Karpas-422 (cell line): ENCODE data around the gene HOXC9. TPM values are rescaled to one million over a fixed set of nuclear protein-coding genes. Genes with fewer than 3 reads are reported as not detected.

ENCODE experiments used
- DNase-seq: peaks from one replicate; pipeline ENCODE4 v3.0.0-alpha.2; 2015
- H2AFZ ChIP-seq: fragments of 200-600 bp; sonication (generic); 2 replicates; pipeline ENCODE4 v1.6.1; 2014; ENCODE audit warnings: antibody characterized with exemption, low read length, mixed read lengths
- H3K27ac ChIP-seq: fragments of 200-600 bp; sonication (generic); 2 replicates; pipeline ENCODE4 v1.5.1; 2014; ENCODE audit warnings: mild to moderate bottlenecking, low read length, moderate library complexity
- H3K27me3 ChIP-seq: fragments of 200-600 bp; sonication (generic); 2 replicates; pipeline ENCODE4 v1.6.1; 2014; ENCODE audit warnings: low read length, mixed read lengths
- H3K36me3 ChIP-seq: fragments of 200-600 bp; sonication (generic); 2 replicates; pipeline ENCODE4 v1.6.1; 2014; ENCODE audit warnings: low read length, mixed read lengths; ENCODE audit not compliant: insufficient read depth
- H3K4me1 ChIP-seq: fragments of 200-600 bp; sonication (generic); 2 replicates; pipeline ENCODE4 v1.6.1; 2014; ENCODE audit warnings: mild to moderate bottlenecking, low read length, mixed read lengths
- H3K4me2 ChIP-seq: fragments of 200-600 bp; sonication (generic); 2 replicates; pipeline ENCODE4 v1.6.1; 2014; ENCODE audit warnings: low read length, low read depth, mild to moderate bottlenecking; ENCODE audit not compliant: poor library complexity, severe bottlenecking
- H3K4me3 ChIP-seq: fragments of 200-600 bp; sonication (generic); 2 replicates; pipeline ENCODE4 v1.5.1; 2014; ENCODE audit warnings: mild to moderate bottlenecking, antibody characterized with exemption, low read length, mixed read lengths
- H3K79me2 ChIP-seq: fragments of 200-600 bp; sonication (generic); 2 replicates; pipeline ENCODE4 v1.6.1; 2014; ENCODE audit warnings: mild to moderate bottlenecking, low read length, mixed read lengths
- H3K9ac ChIP-seq: fragments of 200-600 bp; sonication (generic); 2 replicates; pipeline ENCODE4 v1.6.0; 2014; ENCODE audit warnings: low read length
- H3K9me2 ChIP-seq: fragments of 200-600 bp; sonication (generic), shearing (Covaris generic); replicated peaks from 2 replicates; pipeline ENCODE4 v1.6.0; 2014; ENCODE audit warnings: mild to moderate bottlenecking, low read length, moderate library complexity; ENCODE audit not compliant: insufficient read depth
- H3K9me3 ChIP-seq: fragments of 300-700, 200-600 bp; sonication (generic); 2 replicates; pipeline ENCODE4 v1.6.1; 2014; ENCODE audit warnings: low read length, mixed read lengths
- H4K20me1 ChIP-seq: fragments of 200-600 bp; sonication (generic); 2 replicates; pipeline ENCODE4 v1.6.1; 2014; ENCODE audit warnings: mild to moderate bottlenecking, antibody characterized with exemption, low read length, low read depth; ENCODE audit not compliant: insufficient read depth
- total RNA-seq: library from RNA; depleted of rRNA; stranded (reverse); fragments of >200 nt; shearing (Covaris generic); gene quantifications from 2 replicates; pipeline ENCODE4 v1.2.3, GENCODE V29; 2014; ENCODE audit warnings: low replicate concordance

HOXC9 gene
- total RNA-seq, 1 experiment from 2014 or later: not detected

DNA sequence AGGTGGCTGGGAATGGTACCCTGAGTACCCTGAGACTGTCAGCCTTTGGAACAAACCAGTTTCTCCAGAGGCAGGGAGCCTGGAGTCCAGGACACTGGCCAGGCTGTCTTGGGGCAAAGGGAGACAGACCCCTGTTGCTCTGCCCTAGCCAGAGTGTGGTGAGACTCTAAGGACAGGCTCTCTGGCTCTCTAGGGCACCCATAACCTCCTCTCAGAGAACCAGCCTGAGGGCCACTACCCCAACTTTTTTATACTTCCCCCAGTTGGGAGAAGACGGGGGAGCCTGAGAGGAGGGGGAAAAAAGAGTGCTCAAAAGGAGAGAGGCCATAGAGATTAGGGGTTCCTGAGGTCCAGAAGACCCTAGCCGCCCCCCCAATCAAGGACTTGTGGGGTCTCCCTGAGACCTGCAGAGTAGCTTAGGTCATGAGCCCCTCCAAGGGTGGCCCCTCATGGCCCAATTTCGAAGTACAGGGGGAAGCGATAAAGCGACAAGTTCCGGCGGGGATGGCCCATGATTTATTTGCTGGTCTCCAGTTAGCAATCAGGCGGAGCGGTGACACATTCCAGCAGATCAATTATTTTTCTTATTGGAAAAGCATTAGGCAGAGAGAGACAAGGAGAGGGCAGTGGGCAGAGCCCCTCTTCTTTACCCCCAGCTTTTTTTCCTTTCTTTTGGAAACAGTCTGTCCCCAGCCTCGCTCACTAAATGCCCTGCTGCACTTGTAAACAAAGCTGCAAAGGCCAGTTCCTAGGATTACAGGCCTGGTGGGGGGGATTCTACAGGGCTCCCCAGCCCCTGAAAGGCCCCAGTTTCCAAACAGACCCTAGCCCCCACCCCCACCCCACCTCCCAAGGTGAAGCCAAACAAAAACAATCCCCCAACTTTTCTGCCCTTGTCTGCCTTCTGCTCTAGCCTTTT lies 10.4 kb downstream of the HOXC9 start:
- H3K9me3 ChIP-seq: no peaks in the 10 kb centered on the region
- H3K79me2 ChIP-seq: no peaks in the 10 kb centered on the region
- no peaks in the 10 kb centered on the region for H3K27me3 ChIP-seq
- DNase-seq: no peak
- no peaks in the 10 kb centered on the region for H3K9me2 ChIP-seq
- no peaks in the 10 kb centered on the region for H4K20me1 ChIP-seq
- H3K4me1 ChIP-seq: peaks cover 19% of the 10 kb centered on the region
- H3K4me2 ChIP-seq: peak overlapping the region; percentile 53
- peak overlapping the region; percentile 50 for H3K9ac ChIP-seq
- H2AFZ ChIP-seq: peak overlapping the region; percentile 70; the same call in 1 of the 2 replicates
- peak overlapping the region; percentile 52; the same call in 1 of the 2 replicates for H3K4me3 ChIP-seq
- H3K27ac ChIP-seq: no peak overlapping the region
- H3K36me3 ChIP-seq: no peaks in the 10 kb centered on the region

DNA sequence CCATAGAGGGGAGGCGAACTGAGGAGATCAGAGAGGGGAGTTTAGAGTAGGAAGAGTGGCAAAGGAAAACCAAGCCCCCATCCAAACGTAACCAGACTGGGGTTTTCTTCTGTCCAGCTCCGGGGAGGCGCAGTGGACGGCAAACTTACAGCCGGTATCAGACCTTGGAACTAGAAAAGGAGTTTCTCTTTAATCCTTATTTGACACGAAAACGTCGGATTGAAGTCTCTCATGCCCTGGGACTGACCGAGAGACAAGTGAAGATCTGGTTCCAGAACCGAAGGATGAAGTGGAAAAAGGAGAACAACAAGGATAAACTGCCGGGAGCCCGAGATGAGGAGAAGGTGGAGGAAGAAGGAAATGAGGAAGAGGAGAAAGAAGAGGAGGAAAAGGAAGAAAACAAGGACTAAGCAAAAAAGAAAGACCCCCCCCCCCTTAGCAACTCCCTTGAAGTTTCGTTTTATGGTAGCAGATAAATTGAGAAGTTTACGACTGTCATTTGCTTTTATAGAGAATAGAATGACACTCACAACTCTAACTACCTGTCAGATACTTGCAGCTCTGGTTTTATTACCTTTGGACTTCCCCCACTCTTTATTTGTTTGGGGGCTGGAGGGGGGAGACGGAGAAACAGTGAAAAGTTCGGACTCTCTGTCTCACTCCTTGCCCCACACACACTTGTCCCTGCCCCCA lies 11.2 kb downstream of the HOXC9 start:
- H3K36me3 ChIP-seq: no peaks in the 10 kb centered on the region
- peak overlapping the region; percentile 52; the same call in 1 of the 2 replicates for H3K4me3 ChIP-seq
- no peaks in the 10 kb centered on the region for H3K9me2 ChIP-seq
- H3K27me3 ChIP-seq: no peaks in the 10 kb centered on the region
- peak overlapping the region; percentile 70; the same call in 1 of the 2 replicates for H2AFZ ChIP-seq
- H3K4me2 ChIP-seq: peak overlapping the region; percentile 53
- H3K79me2 ChIP-seq: no peaks in the 10 kb centered on the region
- H3K27ac ChIP-seq: no peak overlapping the region
- H4K20me1 ChIP-seq: no peaks in the 10 kb centered on the region
- DNase-seq: no peak
- H3K9ac ChIP-seq: peak overlapping the region; percentile 50
- H3K4me1 ChIP-seq: peaks cover 17% of the 10 kb centered on the region
- H3K9me3 ChIP-seq: no peaks in the 10 kb centered on the region

- Histone ChIP-seq H2AFZ (peak overlapping the region; percentile 70; the same call in 1 of the 2 replicates), H4K20me1 (no peaks in the 10 kb centered on the region), H3K27me3 (no peaks in the 10 kb centered on the region), H3K36me3 (no peaks in the 10 kb centered on the region), H3K9ac (peak overlapping the region; percentile 50), H3K9me2 (no peaks in the 10 kb centered on the region), H3K79me2 (no peaks in the 10 kb centered on the region), H3K27ac (no peak overlapping the region), H3K4me3 (peak overlapping the region; percentile 52; the same call in 1 of the 2 replicates), H3K4me2 (peak overlapping the region; percentile 53), H3K9me3 (no peaks in the 10 kb centered on the region), H3K4me1 (peaks cover 14% of the 10 kb centered on the region)
- DNase-seq: no peak
Observed at GRCh38 chr12:54011665-54012532, 11.9 kb downstream of the HOXC9 start.

- Histone ChIP-seq H2AFZ (no peak overlapping the region), H4K20me1 (no peaks in the 10 kb centered on the region), H3K27me3 (no peaks in the 10 kb centered on the region), H3K9ac (no peak overlapping the region), H3K4me1 (peaks cover 18% of the 10 kb centered on the region), H3K79me2 (no peaks in the 10 kb centered on the region), H3K9me2 (no peaks in the 10 kb centered on the region), H3K4me2 (no peak overlapping the region), H3K9me3 (no peaks in the 10 kb centered on the region), H3K36me3 (no peaks in the 10 kb centered on the region), H3K4me3 (no peak overlapping the region), H3K27ac (no peak overlapping the region)
- DNase-seq: no peak
Observed at GRCh38 chr12:54012631-54013409, 12.9 kb downstream of the HOXC9 start.

DNA sequence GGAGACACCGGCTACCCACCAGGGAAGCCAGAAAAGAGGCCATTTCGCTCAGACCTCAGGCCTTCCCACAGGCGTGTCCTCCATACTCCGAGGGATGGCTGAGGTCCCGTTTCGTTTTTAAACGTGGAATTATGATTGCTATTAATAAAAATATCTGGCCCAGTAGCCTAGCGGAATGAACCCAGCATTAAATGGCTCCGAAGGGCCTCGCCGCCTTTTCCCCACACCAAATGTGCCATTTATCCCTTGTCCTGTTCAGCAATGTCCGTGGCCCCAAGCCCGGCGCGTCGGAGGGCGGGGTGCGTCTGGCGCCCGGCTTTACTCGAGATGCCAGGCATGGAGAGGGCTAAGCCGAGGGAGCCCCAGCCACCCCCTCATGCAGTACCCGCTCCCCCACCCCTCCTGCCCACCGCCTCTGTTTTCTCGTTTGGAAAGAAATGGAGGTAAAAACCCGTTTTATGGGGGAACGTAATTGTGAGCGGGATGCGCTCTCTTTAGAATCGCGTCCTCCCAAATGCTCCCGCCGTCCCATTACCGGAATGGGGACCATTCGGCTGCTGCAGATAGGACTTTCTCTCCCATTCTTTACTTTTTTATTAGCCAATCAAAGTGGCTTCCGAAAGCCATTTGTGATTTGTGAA lies 14.5 kb downstream of the HOXC9 start:
- no peaks in the 10 kb centered on the region for H3K27me3 ChIP-seq
- no peak for DNase-seq
- H3K79me2 ChIP-seq: no peaks in the 10 kb centered on the region
- no peaks in the 10 kb centered on the region for H3K36me3 ChIP-seq
- H3K4me1 ChIP-seq: peaks cover 26% of the 10 kb centered on the region
- H3K9me3 ChIP-seq: no peaks in the 10 kb centered on the region
- H3K9me2 ChIP-seq: no peaks in the 10 kb centered on the region
- no peak overlapping the region for H3K4me3 ChIP-seq
- H4K20me1 ChIP-seq: no peaks in the 10 kb centered on the region
- H3K4me2 ChIP-seq: no peak overlapping the region
- H3K27ac ChIP-seq: no peak overlapping the region
- no peak overlapping the region for H3K9ac ChIP-seq
- H2AFZ ChIP-seq: no peak overlapping the region

GRCh38 chr12:54015018-54015931 lies 15.3 kb downstream of the HOXC9 start:
- Histone ChIP-seq H3K4me3 (no peak overlapping the region), H3K9me2 (no peaks in the 10 kb centered on the region), H3K27ac (no peak overlapping the region), H2AFZ (no peak overlapping the region), H3K9me3 (no peaks in the 10 kb centered on the region), H3K79me2 (no peaks in the 10 kb centered on the region), H3K4me2 (no peak overlapping the region), H3K36me3 (no peaks in the 10 kb centered on the region), H4K20me1 (no peaks in the 10 kb centered on the region), H3K9ac (no peak overlapping the region), H3K27me3 (no peaks in the 10 kb centered on the region), H3K4me1 (peaks cover 26% of the 10 kb centered on the region)
- DNase-seq: no peak
